ENCODE results near the gene DNASE1L3. TPM values are rescaled to one million over a fixed set of nuclear protein-coding genes. Genes with fewer than 3 reads are reported as not detected.

The DNASE1L3 gene
- total and polyA plus RNA-seq, 2 of the 13 experiments (the other 11 are each of a cell fraction or from before 2014, with no cell fraction given), result 0.86 to 1.7 TPM

- TF ChIP-seq ZBTB49 (CRISPR knock-in tag; IDR thresholded peaks at IDR 0.05; ENCODE audit: borderline replicate concordance), result no peak
- TF ChIP-seq KDM6A (CRISPR knock-in tag; IDR thresholded peaks at IDR 0.05; ENCODE audit: low read depth), result no peak
- no peak for TF ChIP-seq SYNCRIP (IDR thresholded peaks at IDR 0.05; ENCODE audit: insufficient read depth, low read depth, low read length)
- TF ChIP-seq MLXIP (CRISPR knock-in tag; IDR thresholded peaks at IDR 0.05; ENCODE audit: borderline replicate concordance), result no peak
- TF ChIP-seq, protein P1, sequence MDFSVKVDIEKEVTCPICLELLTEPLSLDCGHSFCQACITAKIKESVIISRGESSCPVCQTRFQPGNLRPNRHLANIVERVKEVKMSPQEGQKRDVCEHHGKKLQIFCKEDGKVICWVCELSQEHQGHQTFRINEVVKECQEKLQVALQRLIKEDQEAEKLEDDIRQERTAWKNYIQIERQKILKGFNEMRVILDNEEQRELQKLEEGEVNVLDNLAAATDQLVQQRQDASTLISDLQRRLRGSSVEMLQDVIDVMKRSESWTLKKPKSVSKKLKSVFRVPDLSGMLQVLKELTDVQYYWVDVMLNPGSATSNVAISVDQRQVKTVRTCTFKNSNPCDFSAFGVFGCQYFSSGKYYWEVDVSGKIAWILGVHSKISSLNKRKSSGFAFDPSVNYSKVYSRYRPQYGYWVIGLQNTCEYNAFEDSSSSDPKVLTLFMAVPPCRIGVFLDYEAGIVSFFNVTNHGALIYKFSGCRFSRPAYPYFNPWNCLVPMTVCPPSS (IDR thresholded peaks at IDR 0.05), result no peak
- TF ChIP-seq E2F2 (CRISPR knock-in tag; IDR thresholded peaks at IDR 0.05; ENCODE audit: borderline replicate concordance), result peak; percentile 2; the same call in 1 of the 2 replicates
- TF ChIP-seq E2F1 (CRISPR knock-in tag; IDR thresholded peaks at IDR 0.05), result 0 out of 2 replicates have a peak, but pooled peaks have one; percentile 45
- TF ChIP-seq ARID2 (CRISPR knock-in tag; IDR thresholded peaks at IDR 0.05; ENCODE audit: borderline replicate concordance), result no peak
- TF ChIP-seq FOXO1 (CRISPR knock-in tag; IDR thresholded peaks at IDR 0.05), result no peak
These were observed 16.9 kb downstream of the DNASE1L3 start (continued) for GRCh38 chr3:58193682-58194407.
